ENCODE results near the gene PPFIBP2. TPM values are rescaled to one million over a fixed set of nuclear protein-coding genes. Genes with fewer than 3 reads are reported as not detected.

Gene PPFIBP2
- total RNA-seq, 1 experiment from 2014 or later, result 5.7 TPM

- Histone ChIP-seq H3K9ac (ENCODE audit: low read length) (no peak overlapping the region), H3K4me3 (replicated peaks in 1 of 2; ENCODE audit: low read depth in 1 of 2, low read length in 2 of 2) (no peak overlapping the region), H3K27ac (ENCODE audit: low read depth, low read length) (no peak overlapping the region), H3K4me1 (ENCODE audit: control insufficient read depth in 1 of 2, insufficient read depth in 2 of 2, low read length in 2 of 2) (no peaks in the 10 kb centered on the region), H3K9me2 (ENCODE audit: insufficient read depth) (no peaks in the 10 kb centered on the region), H3K27me3 (ENCODE audit: insufficient read depth, low read length) (peaks cover 51% of the 10 kb centered on the region), H2AFZ (ENCODE audit: low read depth, low read length, poor library complexity, severe bottlenecking) (no peak overlapping the region), H3K9me3 (ENCODE audit: control insufficient read depth in 1 of 2, insufficient read depth in 1 of 2, low read depth in 1 of 2, low read length in 2 of 2) (no peaks in the 10 kb centered on the region), H3K4me2 (ENCODE audit: low read length) (no peak overlapping the region), H4K20me1 (ENCODE audit: insufficient read depth) (no peaks in the 10 kb centered on the region), H3K79me2 (ENCODE audit: insufficient read depth, low read length) (no peaks in the 10 kb centered on the region), H3K36me3 (ENCODE audit: control insufficient read depth in 1 of 2, insufficient read depth in 2 of 2, low read length in 2 of 2) (no peaks in the 10 kb centered on the region)
- ATAC-seq (no peak), DNase-seq (ENCODE audit: low read depth, low spot score) (no peak)
- ChIA-PET RAD21 (ENCODE audit: low non-redundant PET in 1 of 2, low total read pairs in 2 of 2, uncharacterized antibody in 2 of 2, unreplicated experiment in 2 of 2) (no interaction called here), POLR2A (no interaction called here), CTCF (no interaction called here)
- TF ChIP-seq TCF7L2 (IDR thresholded peaks at IDR 0.05; ENCODE audit: borderline replicate concordance, extremely low read depth, insufficient read depth, insufficient read length) (no peak), POLR2A (IDR thresholded peaks at IDR 0.05; ENCODE audit: borderline replicate concordance, extremely low read depth, insufficient read depth, insufficient read length) (no peak), ZFX (IDR thresholded peaks at IDR 0.05) (no peak), REST (IDR thresholded peaks at IDR 0.05; ENCODE audit: low read depth) (no peak)
- intact Hi-C loops (cut with micrococcal nuclease), result no loop called here
- BruUV-seq (replicated peaks), result no TSS peak
These were observed 21.5 kb upstream of the PPFIBP2 start for GRCh38 chr11:7492253-7492652.

GRCh38 chr11:7493670-7494069 is 20.1 kb upstream of the PPFIBP2 start:
- BruUV-seq (replicated peaks), result no TSS peak
- ATAC-seq, result no peak
- ChIA-PET POLR2A (no interaction called here), CTCF (no interaction called here), RAD21 (ENCODE audit: low non-redundant PET in 1 of 2, low total read pairs in 2 of 2, uncharacterized antibody in 2 of 2, unreplicated experiment in 2 of 2) (no interaction called here)
- TF ChIP-seq SIN3A (IDR thresholded peaks at IDR 0.05; ENCODE audit: low read depth), result no peak
- TF ChIP-seq EZH2phosphoT487 (IDR thresholded peaks at IDR 0.05; ENCODE audit: borderline replicate concordance), result no peak
- TF ChIP-seq JUND (IDR thresholded peaks at IDR 0.05), result no peak
- no peak for TF ChIP-seq FOSL1 (IDR thresholded peaks at IDR 0.05; ENCODE audit: low read depth)
- TF ChIP-seq CBX3 (IDR thresholded peaks at IDR 0.05; ENCODE audit: low read depth), result no peak
- no peak for TF ChIP-seq YY1 (IDR thresholded peaks at IDR 0.05; ENCODE audit: extremely low read depth, insufficient replicate concordance, low read depth, low read length)
- no peak for TF ChIP-seq RAD21 (IDR thresholded peaks at IDR 0.05; ENCODE audit: low read depth)
- intact Hi-C loops (cut with micrococcal nuclease), result no loop called here
- Histone ChIP-seq H3K9me3 (ENCODE audit: control insufficient read depth in 1 of 2, insufficient read depth in 1 of 2, low read depth in 1 of 2, low read length in 2 of 2) (no peaks in the 10 kb centered on the region), H4K20me1 (ENCODE audit: insufficient read depth) (no peaks in the 10 kb centered on the region), H2AFZ (ENCODE audit: low read depth, low read length, poor library complexity, severe bottlenecking) (no peak overlapping the region), H3K9me2 (ENCODE audit: insufficient read depth) (no peaks in the 10 kb centered on the region), H3K36me3 (ENCODE audit: control insufficient read depth in 1 of 2, insufficient read depth in 2 of 2, low read length in 2 of 2) (no peaks in the 10 kb centered on the region), H3K27me3 (ENCODE audit: insufficient read depth, low read length) (peaks cover 57% of the 10 kb centered on the region), H3K79me2 (ENCODE audit: insufficient read depth, low read length) (no peaks in the 10 kb centered on the region), H3K4me1 (ENCODE audit: control insufficient read depth in 1 of 2, insufficient read depth in 2 of 2, low read length in 2 of 2) (no peaks in the 10 kb centered on the region), H3K4me2 (ENCODE audit: low read length) (no peak overlapping the region), H3K4me3 (replicated peaks in 1 of 2; ENCODE audit: low read depth in 1 of 2, low read length in 2 of 2) (no peak overlapping the region), H3K27ac (ENCODE audit: low read depth, low read length) (no peak overlapping the region), H3K9ac (ENCODE audit: low read length) (no peak overlapping the region)
- no peak for DNase-seq (ENCODE audit: low read depth, low spot score)

All from HCT116 (cell line).